Ramos (cell line): ENCODE measurements around the gene TBR1.

Experiments
- in situ Hi-C: fragments of 300-500 bp; cut with MboI; formaldehyde crosslinking; loops from one replicate; pipeline ENCODE4 v1.14.3; 2022; ENCODE audit warnings: low sequenced_read_pairs; ENCODE audit not compliant: unreplicated experiment

The TBR1 gene

DNA sequence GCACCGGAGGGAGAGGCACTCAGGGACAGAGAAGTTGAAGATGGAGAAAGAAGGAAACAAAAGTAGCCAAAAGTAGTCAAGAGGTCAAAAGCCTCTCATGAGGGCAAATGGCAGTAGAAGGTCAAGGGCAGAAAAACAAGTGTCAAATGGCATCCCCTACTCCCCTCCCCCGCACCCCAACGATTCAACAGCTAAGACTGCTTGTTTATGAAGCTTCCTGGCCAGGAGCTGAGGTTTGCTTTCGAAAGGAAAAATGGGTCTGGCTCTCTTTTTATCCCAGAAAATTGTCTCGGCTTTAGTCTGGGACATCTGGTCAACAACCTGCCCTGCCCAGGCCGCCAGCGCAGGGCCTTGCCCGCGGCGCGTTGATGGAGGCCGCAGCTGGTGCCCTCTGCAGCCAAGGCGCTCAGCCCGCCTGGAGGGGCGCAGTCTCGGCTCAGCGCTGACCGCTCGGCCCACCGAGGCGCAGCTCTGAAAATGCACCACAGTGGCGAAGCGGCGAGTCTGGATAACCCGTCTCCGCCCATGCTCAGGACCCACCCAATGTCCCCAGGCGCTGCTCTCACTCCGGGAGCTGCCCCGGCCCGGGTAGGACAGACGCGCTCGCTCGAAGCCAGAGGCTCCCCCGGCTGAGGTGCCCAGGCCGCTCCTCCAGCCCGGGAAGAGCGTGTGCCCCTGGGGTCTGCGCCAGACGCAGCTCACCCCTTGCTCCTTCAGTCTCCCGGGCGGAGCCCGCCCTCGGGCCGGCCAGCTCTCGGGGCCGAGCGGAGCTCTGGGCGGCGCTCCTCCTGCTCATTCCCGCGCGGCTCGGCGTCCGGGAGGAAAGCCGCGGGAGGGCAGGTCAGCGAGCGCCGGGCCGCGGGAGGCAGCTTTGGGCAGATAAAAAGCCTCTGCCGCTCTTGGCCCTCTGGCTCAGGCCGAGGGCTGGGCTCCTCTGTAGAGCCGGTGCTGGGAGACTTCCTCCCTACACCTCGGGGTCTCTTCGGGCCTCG is 1.8 kb upstream of the TBR1 start:
- in situ Hi-C loops: no loop called here

DNA sequence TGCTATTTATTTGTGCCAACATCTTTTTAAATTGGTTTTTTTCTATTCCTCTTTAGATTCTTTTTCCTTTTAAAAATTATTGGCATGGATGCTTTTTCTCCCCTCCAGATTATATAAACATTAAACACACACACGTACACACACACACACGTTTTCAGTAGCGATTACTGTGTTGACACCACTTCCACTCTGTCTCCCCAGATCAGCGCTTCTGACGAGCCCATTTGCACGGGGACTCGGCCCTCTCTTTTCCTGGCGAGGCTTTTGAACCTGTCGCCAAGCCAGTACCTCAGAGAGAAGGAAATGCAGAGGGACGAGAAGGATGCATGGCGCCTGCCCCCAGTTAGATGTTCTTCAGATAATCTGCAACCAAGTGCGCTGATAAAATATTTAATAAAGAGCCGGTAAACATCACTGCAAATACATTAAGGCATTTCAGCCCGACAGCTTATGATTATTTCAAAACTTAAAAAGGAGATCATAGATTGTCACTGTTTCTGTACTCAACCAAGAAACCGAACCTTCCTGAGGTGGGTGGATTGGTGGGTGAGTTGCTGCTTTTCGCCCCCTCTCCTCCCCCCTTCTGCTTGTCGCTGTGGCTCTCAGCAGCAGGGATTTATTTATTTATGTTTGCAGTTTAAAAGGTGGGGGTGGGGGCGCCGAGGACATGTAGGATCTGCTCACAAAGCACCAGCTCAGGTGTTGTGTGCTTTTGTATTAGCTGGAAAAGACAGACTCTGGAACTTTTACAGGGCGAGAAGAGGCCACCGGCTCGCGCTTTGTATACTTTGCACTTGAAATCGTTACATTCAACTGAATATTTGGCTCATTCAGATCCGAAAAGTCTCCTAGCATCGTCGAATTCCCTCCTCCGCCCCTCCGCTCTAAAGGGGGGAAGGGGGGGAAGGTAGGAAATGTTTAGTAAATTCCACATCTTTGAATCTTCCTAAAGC is 787 bp upstream of the TBR1 start:
- in situ Hi-C loops: no loop called here

DNA sequence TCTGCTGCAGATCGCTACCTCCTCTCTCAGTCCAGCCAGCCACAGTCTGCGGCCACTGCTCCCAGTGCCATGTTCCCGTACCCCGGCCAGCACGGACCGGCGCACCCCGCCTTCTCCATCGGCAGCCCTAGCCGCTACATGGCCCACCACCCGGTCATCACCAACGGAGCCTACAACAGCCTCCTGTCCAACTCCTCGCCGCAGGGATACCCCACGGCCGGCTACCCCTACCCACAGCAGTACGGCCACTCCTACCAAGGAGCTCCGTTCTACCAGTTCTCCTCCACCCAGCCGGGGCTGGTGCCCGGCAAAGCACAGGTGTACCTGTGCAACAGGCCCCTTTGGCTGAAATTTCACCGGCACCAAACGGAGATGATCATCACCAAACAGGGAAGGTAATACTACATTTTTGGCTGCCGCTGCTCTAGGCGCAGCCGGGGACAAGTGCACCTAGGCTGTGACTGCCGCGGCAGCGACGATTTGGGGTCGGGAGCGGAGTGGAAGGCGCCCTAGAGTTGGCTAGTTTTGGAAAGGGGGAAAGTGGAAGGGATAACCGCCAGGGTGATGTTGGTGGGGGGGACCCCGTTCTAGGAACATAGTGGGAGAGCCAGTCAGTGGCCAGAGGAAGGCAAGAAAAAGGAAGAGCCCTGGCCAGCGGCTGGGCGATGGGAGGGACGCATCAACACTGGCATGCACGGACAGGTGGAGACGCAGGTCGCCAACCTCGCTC is 776 bp downstream of the TBR1 start:
- in situ Hi-C loops: no loop called here

DNA sequence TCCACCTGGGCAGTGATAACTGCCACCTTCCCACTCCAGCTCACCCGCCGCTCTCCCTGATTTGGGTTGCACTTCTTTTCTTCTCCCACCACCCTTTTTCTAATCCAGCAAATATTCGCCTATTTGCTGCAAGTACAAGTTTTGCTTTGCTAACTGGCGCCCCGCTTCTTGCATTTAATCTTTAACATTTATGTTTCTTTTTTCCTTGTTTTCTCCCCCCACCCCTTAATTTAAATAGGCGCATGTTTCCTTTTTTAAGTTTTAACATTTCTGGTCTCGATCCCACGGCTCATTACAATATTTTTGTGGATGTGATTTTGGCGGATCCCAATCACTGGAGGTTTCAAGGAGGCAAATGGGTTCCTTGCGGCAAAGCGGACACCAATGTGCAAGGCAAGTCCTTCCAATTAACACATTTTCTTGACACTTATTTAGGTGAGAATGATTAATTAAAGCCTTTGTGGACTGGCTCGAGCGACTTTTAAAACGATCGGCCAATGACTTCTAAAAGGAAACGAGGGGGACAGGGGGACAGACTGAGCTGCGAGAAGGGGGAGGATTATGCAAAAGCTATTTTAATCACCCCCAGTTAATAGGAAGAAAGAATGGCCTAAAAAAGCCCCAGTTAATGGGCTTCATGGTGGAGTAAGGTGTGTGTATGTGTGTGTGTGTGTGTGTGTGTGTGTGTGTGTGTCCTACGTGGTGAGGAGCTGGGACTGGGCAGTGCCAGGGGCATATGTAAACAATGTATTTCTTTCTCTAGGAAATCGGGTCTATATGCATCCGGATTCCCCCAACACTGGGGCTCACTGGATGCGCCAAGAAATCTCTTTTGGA is 1.6 kb downstream of the TBR1 start:
- in situ Hi-C loops: no loop called here

DNA sequence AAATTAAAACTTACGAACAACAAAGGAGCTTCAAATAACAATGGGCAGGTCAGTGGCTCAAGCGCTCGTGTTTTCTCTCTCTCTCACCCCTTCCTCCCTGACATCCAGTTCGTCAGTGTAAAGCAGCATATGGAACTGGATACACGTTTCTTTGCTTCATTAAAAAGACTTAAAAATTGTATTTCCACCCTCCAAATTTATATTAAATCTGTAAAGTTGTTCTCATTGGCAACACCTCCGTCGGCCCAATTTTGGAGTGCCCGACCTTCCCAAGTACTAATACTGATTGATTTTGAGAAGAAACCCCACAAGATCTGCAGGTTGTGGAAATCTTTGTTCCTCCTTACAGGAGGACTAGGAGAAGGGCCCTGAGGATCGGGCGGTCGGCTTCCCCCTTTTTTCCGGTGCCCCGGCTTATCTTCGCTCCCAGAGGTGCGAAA is 2.2 kb downstream of the TBR1 start:
- in situ Hi-C loops: no loop called here

DNA sequence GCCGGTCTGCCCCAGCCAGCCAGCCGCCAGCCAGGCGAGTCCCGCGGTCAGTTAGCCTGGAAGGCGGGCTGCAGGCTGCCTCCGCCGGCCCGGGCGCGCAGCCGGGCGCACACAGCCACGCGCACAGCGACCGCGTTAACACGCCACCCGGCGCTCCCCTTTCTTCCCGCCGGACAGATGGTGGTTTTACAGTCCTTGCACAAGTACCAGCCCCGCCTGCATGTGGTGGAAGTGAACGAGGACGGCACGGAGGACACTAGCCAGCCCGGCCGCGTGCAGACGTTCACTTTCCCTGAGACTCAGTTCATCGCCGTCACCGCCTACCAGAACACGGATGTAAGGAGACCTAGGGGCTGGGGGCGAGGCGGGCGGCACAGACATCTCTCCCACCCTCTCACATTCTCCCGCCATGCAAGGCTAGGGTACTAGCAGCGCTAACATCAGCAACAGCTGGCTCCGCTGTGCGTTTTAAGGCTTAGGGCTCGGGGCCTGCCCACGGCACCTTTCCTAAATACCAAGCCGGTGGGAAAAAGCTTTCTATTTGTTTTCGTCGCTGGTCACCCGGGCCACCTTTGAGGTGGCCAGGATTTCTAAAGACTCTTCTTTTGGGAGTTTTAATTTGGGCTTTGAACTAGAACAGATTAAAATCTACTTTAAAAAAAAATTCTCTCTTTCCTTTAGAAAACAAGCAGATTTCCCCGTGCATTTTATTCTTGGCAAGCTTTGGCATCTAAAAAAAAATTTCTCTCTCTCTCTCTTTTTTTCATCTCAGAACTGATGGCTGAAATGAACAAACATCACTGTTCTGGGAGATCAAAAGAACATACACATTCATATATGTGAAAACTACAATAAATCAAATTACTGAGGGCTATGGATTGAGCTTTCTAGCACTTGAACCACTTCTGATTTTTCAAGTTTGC is 2.9 kb downstream of the TBR1 start:
- in situ Hi-C loops: no loop called here

DNA sequence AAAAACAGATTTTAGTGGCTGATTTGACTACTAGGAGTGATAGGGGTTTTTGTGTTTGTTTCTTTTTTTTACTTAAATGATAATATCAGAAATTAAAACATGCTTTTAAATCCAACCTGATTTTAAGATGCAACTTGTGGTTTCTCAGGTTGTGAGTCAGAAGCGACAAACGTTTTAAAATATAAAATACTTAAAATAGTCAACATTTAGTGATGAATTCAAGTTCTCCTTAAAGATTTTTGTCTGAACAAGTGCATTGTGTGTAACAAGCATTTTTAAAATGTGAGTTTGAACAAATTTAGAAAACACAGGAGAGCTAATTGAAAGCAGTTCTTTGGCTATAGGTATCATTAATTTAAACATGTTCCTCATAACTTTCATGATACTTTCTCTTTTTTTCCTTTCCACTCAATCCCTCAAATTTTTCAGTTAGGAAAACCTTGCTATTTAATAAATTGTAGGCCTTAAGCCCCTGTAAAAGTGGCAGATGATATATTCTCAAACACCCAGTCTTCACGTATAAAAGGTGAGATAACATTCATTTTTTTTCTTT is 3.6 kb downstream of the TBR1 start:
- in situ Hi-C loops: no loop called here

DNA sequence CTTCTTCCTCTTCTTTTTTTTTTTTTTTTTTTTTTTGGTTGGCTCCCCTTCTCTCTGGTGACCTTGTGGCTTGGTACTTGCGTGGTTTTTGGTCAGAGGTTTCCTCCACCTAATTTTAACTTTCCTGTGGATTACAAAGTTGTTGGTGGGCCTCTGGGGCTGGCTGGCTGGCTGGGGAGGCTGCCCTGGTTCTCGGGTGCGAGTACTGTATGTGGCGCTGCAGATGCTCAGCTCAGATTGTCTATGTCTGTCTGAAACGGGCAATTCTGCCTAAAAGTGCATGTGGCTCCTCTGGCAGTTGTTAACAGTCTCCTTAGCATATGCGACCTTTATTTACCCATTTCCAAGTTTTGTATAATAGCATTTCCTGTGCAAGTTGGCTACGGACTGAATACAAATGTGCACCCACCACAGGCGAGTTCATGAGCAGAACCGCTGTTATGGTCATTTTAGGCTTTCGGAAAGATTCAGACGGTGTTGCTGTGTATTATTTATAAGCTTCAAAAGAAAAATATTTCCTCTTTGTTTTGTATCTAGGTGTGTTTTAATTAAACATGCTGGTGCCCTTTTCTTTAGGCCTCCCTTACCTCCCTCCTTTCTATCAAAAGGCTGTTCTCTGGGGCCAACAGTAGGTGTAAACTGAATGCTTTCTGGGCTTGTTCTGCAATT is 4.4 kb downstream of the TBR1 start:
- in situ Hi-C loops: no loop called here

DNA sequence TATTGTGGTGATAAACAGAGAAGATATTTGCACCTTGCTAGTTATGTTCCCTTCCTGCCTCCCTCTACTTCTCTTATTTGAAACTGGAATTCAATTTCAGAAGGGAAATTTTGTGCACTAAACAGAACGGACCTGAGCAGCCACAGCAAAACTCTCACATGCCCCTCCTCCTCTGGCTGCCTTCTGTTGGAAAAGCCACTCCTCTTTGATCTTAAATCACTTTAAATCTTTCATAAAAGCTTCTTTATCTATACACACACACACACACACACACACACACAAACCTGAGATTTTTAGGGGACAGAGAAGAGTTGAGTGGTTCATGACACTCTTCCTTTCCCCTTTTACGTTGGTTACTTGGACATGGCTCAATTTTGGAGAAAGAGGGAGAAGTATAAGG is 5.6 kb downstream of the TBR1 start:
- in situ Hi-C loops: no loop called here

DNA sequence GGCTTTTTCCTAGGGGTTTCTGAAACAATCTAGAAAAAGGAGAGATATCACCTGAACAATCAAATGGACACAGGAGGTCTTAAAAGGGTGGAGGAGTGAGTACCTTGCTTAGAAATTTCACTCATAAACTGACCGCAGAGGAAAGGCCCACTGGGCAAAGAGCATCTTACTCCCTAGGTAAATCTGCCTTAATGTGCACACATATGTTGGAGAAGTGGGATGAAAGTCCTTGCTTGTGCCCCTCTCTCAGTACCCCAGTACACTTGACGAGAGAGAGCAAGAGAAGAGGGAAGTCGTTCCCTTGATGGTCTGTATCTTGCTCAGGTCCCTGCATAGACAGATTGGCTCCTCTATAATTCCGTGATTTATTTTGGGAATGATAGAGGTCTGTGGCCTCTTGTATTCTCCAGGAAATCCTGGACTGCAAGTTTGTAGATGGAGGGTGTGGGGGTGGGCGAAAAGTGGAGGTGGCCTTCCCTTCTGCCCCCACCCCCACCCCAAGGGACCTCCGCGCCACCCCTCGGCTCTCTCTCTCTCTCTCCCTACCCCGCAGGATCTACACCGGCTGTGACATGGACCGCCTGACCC is 6.8 kb downstream of the TBR1 start:
- in situ Hi-C loops: no loop called here

DNA sequence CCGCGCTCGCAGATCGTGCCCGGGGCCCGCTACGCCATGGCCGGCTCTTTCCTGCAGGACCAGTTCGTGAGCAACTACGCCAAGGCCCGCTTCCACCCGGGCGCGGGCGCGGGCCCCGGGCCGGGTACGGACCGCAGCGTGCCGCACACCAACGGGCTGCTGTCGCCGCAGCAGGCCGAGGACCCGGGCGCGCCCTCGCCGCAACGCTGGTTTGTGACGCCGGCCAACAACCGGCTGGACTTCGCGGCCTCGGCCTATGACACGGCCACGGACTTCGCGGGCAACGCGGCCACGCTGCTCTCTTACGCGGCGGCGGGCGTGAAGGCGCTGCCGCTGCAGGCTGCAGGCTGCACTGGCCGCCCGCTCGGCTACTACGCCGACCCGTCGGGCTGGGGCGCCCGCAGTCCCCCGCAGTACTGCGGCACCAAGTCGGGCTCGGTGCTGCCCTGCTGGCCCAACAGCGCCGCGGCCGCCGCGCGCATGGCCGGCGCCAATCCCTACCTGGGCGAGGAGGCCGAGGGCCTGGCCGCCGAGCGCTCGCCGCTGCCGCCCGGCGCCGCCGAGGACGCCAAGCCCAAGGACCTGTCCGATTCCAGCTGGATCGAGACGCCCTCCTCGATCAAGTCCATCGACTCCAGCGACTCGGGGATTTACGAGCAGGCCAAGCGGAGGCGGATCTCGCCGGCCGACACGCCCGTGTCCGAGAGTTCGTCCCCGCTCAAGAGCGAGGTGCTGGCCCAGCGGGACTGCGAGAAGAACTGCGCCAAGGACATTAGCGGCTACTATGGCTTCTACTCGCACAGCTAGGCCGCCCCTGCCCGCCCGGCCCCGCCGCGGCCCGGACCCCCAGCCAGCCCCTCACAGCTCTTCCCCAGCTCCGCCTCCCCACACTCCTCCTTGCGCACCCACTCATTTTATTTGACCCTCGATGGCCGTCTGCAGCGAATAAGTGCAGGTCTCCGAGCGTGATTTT is 7.6 kb downstream of the TBR1 start:
- in situ Hi-C loops: no loop called here

DNA sequence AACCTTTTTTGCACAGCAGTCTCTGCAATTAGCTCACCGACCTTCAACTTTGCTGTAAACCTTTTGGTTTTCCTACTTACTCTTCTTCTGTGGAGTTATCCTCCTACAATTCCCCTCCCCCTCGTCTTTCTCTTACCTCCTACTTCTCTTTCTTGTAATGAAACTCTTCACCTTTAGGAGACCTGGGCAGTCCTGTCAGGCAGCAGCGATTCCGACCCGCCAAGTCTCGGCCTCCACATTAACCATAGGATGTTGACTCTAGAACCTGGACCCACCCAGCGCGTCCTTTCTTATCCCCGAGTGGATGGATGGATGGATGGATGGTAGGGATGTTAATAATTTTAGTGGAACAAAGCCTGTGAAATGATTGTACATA is 8.3 kb downstream of the TBR1 start:
- in situ Hi-C loops: no loop called here

DNA sequence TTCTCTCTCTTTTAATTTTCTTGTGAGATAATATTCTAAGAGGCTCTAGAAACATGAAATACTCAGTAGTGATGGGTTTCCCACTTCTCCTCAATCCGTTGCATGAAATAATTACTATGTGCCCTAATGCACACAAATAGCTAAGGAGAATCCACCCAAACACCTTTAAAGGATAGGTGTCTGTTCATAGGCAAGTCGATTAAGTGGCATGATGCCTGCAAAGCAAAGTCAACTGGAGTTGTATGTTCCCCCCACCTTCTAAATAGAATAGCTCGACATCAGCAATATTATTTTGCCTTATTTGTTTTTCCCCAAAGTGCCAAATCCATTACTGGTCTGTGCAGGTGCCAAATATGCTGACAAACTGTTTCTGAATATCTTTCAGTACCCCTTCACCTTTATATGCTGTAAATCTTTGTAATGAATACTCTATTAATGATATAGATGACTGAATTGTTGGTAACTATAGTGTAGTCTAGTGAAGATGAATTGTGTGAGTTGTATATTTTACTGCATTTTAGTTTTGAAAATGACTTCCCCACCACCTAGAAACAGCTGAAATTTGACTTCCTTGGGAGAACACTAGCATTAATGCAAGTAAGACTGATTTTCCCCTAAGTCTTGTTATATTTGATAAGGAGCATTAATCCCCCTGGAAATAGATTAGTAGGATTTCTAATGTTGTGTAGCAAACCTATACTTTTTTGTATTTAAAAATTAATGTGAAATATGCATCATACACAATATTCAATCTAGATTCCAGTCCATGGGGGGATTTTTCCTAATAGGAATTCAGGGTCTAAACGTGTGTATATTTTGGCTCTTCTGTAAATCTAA is 9.0 kb downstream of the TBR1 start:
- in situ Hi-C loops: no loop called here

DNA sequence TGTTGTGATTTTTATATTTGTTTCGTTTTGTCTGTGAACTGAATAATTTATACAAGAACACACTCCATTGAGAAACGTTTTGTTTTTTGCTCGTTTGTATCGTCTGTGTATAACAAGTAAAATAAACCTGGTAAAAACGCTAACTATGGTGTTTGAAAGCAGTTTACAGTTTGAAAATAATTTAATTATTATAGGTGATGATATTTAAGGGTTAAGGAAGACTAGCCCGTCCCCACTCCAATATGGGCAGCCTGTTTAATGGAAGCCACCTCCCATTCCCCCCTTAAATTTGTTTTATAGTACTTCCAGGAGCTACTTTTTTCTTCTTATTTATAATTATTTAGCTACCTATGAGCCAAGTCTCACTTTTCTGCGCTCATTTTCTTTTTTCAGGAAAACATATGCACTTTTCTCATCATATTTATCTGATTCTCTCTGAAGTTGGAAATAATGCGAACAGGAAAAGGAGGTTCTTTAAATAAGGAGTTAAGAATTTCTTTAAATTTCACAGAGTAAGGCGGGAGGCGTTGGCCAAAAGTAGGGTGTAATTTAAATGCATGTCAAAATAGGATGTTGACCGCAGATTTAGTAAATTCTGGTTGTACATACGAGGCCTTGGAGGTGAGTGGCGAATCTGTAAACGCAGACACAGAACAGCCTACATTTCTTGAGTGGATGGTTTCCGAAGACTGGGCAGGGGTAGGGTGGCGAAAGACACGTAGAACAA is 9.8 kb downstream of the TBR1 start:
- in situ Hi-C loops: no loop called here
